ENCODE results near the gene MOB3A.

DNA sequence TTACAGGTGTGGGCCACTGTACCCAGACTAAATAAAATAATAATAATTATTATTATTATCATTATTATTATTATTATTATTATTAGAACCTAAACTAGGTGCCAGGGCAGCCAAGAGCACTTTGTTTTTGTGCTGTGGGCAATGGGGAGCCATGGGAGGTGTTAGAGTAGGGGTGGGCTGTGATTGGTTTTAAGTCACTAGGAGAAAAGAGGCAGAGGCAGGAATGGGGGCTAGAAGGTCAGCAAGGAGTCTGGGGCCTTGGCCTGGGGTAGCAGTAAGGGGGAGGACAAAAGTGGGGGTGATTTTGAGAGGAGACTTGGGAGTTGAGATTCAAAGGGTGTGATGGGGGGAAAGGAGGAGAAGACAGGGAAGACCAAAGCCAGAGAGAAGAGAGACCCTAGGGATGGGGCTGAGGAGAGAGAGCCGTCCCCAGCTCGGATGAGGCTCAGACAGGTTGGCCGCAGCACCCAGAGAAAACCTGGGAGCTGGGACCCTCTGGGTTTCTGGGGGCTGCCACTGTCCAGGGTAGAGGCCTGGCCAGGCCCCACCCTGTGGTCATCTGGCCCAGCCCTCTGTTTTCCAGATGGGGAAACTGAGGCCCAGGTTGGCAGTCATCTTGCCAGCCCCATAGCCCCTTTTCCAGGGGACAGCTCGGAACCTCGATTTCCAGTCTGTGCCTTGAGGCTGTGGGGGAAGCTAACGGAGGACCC lies 62.9 kb downstream of the MOB3A start:
- TF ChIP-seq POLR2A (IDR thresholded peaks at IDR 0.05; ENCODE audit: low read depth, low read length) (no peak), CREM (IDR thresholded peaks at IDR 0.05; ENCODE audit: low read depth) (no peak), ESRRA (IDR thresholded peaks at IDR 0.05; ENCODE audit: low read length) (no peak), HDAC2 (IDR thresholded peaks at IDR 0.05) (no peak), RAD21 (IDR thresholded peaks at IDR 0.05; ENCODE audit: insufficient read depth, low read depth, low read length) (no peak), ZNF274 (IDR thresholded peaks at IDR 0.05; ENCODE audit: insufficient read depth, insufficient read length) (no peak), KDM1A (IDR thresholded peaks at IDR 0.05; ENCODE audit: borderline replicate concordance) (no peak), TARDBP (IDR thresholded peaks at IDR 0.05; ENCODE audit: borderline replicate concordance) (no peak)
- TF ChIP-seq, protein P1, sequence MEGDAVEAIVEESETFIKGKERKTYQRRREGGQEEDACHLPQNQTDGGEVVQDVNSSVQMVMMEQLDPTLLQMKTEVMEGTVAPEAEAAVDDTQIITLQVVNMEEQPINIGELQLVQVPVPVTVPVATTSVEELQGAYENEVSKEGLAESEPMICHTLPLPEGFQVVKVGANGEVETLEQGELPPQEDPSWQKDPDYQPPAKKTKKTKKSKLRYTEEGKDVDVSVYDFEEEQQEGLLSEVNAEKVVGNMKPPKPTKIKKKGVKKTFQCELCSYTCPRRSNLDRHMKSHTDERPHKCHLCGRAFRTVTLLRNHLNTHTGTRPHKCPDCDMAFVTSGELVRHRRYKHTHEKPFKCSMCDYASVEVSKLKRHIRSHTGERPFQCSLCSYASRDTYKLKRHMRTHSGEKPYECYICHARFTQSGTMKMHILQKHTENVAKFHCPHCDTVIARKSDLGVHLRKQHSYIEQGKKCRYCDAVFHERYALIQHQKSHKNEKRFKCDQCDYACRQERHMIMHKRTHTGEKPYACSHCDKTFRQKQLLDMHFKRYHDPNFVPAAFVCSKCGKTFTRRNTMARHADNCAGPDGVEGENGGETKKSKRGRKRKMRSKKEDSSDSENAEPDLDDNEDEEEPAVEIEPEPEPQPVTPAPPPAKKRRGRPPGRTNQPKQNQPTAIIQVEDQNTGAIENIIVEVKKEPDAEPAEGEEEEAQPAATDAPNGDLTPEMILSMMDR (IDR thresholded peaks at IDR 0.05 in 2 of 3, conservative IDR thresholded peaks at IDR 0.05 in 1 of 3; ENCODE audit: control insufficient read depth in 2 of 3, extremely low read depth in 1 of 3, insufficient read depth in 1 of 3, low read depth in 3 of 3, low read length in 3 of 3), result no peak
- TF ChIP-seq, protein P2, sequence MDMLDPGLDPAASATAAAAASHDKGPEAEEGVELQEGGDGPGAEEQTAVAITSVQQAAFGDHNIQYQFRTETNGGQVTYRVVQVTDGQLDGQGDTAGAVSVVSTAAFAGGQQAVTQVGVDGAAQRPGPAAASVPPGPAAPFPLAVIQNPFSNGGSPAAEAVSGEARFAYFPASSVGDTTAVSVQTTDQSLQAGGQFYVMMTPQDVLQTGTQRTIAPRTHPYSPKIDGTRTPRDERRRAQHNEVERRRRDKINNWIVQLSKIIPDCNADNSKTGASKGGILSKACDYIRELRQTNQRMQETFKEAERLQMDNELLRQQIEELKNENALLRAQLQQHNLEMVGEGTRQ (IDR thresholded peaks at IDR 0.05; ENCODE audit: borderline replicate concordance, low read depth, low read length), result no peak
- TF ChIP-seq, protein P3, sequence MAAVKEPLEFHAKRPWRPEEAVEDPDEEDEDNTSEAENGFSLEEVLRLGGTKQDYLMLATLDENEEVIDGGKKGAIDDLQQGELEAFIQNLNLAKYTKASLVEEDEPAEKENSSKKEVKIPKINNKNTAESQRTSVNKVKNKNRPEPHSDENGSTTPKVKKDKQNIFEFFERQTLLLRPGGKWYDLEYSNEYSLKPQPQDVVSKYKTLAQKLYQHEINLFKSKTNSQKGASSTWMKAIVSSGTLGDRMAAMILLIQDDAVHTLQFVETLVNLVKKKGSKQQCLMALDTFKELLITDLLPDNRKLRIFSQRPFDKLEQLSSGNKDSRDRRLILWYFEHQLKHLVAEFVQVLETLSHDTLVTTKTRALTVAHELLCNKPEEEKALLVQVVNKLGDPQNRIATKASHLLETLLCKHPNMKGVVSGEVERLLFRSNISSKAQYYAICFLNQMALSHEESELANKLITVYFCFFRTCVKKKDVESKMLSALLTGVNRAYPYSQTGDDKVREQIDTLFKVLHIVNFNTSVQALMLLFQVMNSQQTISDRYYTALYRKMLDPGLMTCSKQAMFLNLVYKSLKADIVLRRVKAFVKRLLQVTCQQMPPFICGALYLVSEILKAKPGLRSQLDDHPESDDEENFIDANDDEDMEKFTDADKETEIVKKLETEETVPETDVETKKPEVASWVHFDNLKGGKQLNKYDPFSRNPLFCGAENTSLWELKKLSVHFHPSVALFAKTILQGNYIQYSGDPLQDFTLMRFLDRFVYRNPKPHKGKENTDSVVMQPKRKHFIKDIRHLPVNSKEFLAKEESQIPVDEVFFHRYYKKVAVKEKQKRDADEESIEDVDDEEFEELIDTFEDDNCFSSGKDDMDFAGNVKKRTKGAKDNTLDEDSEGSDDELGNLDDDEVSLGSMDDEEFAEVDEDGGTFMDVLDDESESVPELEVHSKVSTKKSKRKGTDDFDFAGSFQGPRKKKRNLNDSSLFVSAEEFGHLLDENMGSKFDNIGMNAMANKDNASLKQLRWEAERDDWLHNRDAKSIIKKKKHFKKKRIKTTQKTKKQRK (IDR thresholded peaks at IDR 0.05; ENCODE audit: low read depth, low read length), result no peak

Measured in GM12878 (cell line).